GM20431 (cell line): Measurements from ENCODE around the gene GPC4.

Experiments used
- in situ Hi-C: fragments of 300-500 bp; cut with MseI, MboI; formaldehyde crosslinking; loops from one replicate; pipeline ENCODE4 v1.15.0; 2020; ENCODE audit warnings: low sequenced_read_pairs; ENCODE audit not compliant: unreplicated experiment

Gene GPC4

GRCh38 chrX:133251204-133251603, 164.1 kb downstream of the GPC4 start:
- in situ Hi-C loops: no loop called here

GRCh38 chrX:133250184-133251100, 164.8 kb downstream of the GPC4 start:
- in situ Hi-C loops: no loop called here
